Measurements from ENCODE around the gene LAMA2.

The LAMA2 gene

DNA sequence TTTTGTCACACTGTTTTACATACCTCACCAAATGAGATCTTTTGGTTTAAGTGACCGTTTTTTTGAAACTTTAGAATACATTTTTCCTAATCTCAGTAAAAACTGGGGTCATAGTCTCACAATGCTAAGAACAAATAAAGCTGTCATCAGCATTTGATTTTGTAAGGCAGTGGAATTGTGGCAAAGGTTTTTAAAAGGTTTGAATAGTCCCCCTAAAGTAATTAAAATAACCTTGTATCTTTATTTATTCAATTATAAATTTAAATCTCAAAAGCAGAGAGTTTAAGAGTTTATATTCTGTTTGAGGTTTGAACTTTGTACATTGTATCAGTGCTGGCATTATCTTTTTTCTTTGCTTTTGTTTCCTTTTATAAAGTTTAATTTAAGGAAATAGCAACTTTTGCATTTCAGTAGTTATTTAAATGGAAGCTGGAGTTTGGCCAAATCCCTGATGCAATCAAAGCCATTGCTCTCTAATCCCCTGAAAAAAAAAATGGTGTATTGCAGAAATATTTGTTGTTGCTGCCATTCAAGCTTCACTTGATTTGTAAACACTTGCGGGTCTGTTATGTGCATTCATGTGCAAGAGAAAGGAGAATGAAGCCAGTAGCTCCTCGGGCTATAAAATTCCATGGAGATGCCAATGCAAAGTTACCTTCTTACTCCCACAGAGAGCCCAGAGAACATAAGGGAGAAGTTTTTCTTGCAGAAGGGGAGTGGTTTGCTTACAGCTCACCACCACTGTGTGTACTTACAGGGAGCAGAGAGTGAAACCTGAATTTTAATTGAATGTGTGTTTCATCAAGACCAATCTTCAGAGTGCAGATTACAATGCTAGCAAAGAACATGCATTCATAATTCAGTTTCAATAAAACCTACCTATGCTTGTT is 435.2 kb downstream of the LAMA2 start:
- DNase-seq (ENCODE audit: low spot score): no peak

DNA sequence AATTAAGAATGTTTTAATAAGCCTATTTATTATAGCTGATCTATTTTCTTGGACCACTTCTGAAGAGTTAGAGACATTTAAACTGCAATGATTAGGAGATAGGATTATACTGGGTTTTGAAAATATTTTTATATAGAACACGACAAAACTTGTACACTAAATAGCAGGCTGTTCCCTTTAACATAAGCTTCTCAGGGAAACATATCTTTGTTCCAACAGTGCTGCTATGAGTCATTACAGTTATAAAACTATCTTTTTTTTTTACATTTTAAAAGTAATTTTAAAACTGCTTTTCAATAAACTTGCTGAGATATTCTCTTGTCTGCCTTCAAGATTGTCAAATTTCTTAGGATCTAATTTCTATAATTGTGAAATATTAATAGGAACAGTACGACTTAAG is 438.0 kb downstream of the LAMA2 start:
- DNase-seq (ENCODE audit: low spot score): no peak

DNA sequence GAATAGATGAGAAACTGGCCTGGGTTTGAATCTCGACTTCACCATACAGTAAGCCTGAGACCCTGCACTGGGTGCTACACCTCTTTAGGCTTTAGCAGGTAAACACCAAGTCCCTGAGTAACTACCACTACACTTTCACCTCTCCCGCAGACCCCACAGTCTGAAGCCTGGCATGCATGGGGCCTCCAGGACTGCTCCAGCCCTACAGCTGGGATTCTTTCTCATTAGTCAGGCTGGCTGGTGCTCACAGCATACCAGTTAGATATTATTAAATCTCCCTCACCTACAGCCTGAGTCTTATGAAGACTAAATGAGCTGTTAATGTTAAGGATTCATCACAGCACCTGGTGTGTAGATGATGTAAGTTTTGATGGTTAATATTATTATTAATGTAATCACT is 438.4 kb downstream of the LAMA2 start:
- DNase-seq (ENCODE audit: low spot score): no peak

DNA sequence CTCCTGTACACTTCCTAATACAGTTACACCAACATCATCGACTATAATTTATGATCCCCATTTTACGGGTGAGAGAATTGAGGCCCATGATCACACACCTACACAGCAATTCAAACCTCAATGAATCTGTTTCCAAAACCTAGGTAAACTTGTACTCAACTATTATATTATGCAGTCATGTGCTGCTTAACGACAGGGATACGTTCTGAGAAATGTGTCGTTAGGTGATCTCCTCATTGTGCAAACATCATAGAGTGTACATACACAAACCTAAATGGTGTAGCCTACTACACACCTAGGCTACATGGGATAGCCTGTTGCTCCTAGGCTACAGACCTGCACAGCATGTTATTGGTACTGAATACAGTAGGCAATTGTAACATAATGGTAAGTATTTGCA is 441.4 kb downstream of the LAMA2 start:
- DNase-seq (ENCODE audit: low spot score): no peak

DNA sequence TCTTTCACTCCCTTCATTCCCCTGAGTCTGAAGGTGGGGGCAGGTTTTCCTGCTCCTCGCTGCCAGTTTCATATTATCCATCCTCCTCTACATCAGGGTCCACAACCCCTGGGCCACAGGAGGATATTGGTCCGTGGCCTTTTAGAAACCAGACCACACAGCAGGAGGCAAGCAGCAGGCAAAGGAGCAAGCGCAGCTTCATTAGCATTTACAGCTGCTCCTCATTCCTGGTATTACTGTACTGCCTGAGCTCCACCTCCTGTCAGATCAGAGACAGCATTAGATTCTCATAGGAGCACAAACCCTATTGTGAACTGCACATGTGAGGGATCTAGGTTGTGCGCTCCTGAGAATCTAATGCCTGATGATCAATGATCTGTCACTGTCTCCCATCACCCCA is 446.7 kb downstream of the LAMA2 start:
- no peak for DNase-seq (ENCODE audit: low spot score)

DNA sequence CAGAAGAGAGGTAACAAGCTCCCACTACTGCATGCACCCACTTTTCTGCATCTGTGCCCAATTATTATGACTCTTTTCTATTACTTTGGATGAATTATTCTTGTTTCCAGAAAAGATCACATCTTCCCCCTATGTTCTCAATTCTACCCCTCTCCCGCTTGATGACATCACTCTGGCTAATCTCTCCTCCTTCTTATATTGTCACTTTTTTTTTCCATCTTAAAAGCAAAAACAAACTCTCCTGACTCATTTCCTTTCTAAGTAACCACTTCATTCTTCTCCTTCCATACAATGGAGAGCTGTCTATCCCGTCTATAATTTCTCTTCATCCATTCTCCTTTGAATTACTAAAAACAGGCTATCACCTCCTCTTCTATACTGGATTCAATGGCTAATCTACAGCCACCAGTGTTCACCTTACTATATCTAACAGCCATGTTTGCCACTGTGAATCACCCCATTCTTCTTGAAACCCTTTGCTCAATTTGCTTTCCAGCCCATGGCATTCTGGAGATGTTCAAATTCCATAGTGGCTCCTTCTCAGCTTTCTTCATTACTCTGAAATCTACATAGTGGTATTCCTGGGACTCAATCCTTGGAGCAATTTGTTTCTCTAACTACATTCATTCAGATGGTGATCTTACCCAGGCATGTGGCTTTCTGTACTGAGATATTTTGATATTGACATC is 448.7 kb downstream of the LAMA2 start:
- DNase-seq (ENCODE audit: low spot score): no peak

DNA sequence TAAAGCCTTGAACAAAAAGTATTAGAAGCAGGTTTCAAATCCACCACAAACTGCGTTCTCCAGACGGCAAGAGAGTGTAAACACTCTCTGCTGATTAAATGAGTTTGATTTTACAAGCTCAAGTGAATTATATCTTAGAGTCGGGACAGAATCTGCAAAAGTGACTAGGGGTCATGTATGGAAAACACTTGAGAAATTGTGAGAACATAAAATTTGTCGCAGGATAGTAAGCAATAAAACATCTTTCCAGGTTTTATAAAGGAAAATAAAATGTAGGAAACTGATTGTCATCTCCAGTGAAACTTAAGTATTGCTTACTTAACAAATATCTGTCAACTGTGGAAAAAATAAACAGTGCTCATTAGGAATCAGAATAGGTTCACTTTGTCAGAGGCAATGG is 452.9 kb downstream of the LAMA2 start:
- DNase-seq (ENCODE audit: low spot score): no peak

DNA sequence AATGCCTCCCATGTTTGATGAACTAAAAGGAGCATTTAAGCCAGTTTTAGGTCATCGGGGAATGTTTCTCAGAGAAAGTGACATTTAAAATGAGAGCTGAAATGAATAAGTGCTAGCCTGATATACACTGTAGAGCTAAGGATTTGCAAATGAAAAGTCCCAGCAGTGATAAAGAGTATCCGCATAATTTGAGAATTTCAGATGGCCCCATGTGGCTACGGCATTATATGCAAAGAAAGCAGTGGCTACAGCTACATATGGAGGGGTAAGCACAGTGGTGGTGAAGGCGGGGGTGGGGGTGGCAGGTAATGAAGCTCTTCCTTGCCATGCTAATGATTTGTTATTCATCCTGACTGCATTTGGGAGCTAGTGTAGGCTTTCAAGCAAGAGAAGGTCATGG is 455.7 kb downstream of the LAMA2 start:
- no peak for DNase-seq (ENCODE audit: low spot score)

DNA sequence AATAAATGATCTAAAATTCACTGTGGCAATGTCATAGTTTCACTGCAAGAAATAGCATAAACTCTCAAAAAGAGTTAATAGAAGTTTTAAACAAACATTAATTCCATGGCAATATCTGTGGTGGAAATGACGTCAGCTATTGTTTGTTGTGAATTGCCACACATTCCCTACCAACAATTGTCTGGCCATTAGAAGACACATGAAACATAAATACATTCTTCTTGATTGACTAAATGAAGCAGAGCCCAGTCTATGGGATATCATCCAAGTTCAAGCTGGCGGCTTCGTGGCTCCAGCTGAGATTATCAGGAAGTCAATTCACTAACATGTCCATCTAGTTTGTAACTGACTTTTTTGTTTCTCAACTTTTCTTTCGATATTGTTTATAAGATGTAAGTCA is 458.0 kb downstream of the LAMA2 start:
- DNase-seq (ENCODE audit: low spot score): no peak

DNA sequence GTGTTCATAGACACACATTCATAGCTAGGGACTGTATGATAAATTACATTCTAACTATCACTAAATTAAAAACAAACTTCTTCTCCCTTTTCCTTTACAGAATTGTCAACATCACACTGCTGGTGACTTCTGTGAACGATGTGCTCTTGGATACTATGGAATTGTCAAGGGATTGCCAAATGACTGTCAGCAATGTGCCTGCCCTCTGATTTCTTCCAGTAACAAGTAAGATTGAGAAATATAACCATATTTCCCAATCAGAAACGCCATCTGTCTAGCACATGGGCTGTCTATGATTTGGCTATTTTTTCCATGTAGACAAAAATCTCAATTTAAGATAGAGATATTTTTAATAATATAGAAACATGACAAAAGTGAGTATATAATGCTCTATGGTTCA is 459.3 kb downstream of the LAMA2 start:
- DNase-seq (ENCODE audit: low spot score): no peak

DNA sequence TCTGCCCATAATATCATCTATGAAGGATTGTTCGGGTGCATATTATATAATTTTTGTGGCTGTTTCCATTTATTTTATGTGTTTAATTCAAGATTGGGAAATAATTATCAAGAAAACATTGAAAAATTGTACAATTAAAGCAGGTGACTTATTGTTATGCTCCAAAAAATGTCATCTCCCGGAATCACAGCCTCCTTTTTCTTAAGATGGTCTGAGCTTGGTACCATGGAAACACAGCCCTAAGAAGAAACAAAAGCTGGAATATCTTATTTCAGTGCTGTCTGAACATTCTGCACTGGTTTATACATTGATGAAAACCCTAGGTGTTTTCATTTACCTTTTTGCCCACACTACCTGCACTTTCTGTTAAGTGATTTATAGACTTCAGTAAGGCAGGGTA is 459.9 kb downstream of the LAMA2 start:
- no peak for DNase-seq (ENCODE audit: low spot score)

DNA sequence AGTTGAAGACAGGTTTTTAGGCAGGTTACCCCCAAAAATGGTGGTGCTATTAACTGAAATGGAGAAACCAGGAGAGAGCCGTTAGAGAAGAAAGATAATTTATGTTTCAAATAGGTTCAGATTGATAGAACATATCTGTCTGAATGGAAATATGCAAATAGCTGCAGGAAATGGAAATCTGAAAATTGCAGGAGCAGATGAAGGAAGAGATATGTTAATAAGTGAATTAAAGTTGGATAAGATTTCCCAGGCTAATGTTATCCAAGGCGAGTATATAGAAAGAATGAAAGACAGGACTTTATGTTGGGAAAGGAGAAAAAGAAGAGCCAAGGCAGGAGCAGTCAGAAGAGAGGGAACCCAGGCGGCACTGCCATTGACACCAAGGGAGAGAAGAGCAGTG is 461.4 kb downstream of the LAMA2 start:
- no peak for DNase-seq (ENCODE audit: low spot score)

DNA sequence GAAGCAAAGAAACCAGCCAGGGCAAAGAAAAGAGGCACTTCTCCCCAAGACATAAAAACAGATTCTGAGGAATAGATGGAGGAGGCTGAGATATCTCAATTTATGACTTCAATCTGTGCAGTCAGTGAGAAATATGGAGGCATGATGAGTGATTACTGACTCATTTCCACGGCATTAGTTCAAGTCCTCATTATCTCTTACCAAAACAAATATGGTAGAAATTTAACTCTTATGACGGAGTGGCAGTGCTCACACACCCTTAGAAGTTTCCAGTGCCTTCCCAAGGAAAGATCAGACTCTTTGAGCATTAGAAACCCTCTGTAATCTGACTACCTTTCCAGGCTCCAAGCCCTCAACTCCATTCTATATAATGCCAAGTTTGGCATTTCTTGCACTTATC is 463.0 kb downstream of the LAMA2 start:
- no peak for DNase-seq (ENCODE audit: low spot score)

DNA sequence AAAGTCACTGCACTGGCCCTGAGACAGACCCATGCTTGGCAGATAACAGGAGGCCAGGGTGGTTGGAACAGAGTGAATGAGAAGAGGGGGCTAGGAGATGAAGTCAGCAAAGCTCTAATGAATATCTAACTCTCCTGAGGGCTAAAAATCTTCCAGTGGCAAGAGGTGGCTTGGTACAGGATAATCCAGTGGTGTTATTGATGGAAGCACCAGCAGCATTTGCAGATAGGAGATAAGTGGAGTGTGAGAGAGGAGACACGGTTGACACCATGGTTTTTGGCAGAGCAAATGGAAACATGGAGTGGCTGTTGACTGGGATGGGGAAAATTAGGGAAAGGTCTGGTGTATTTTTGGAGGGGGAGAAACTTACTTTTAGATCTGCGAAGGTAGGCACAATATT is 464.0 kb downstream of the LAMA2 start:
- DNase-seq (ENCODE audit: low spot score): no peak

DNA sequence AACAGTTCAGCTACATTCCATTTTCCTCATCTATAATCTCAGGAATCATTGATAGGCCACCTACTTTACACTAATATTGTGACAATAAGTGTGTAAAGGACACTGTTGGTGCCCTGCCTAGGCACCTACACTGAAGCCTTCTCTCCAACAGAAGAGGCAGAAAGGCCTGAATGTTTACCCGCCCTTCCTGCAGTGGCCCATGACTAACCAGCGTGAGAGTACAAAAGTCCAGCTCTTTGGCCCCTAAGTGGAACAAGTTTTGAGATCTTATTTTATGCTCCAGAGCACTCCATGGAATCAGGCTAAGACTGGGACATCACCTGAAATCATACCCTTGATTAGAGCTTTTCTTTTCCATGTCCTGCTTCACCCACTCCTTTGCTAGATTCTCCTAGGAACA is 467.3 kb downstream of the LAMA2 start:
- no peak for DNase-seq (ENCODE audit: low spot score)

DNA sequence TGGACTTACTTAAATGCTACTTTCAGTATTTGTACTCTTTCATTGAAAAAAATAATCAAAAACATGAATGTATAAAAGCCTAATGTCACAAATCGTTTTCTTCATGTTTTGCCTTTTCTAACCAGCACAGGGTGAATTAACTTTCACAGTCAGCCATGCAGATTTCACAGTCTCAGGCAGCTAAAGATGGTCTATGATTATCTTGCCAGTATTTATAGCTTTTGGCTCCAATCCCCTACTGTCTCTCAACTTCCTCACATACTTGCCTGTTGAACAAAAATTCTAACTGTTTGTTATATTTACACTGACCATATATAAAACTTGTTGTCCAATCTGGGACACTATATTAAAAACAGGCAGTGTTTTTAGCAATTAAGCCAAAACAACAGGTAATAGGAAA is 468.9 kb downstream of the LAMA2 start:
- no peak for DNase-seq (ENCODE audit: low spot score)

DNA sequence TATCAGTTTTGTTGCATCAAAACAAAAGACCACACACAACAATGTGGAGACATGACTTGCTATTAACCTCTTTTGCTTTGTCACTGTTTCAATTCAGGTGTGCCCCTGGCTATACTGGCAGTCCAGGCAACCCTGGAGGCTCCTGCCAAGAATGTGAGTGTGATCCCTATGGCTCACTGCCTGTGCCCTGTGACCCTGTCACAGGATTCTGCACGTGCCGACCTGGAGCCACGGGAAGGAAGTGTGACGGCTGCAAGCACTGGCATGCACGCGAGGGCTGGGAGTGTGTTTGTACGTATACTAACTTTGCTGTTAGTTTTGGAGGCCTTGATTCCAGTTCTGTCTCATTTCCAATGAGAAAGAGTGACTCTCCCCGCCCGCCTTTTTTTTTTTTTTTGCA is 470.1 kb downstream of the LAMA2 start:
- no peak for DNase-seq (ENCODE audit: low spot score)

DNA sequence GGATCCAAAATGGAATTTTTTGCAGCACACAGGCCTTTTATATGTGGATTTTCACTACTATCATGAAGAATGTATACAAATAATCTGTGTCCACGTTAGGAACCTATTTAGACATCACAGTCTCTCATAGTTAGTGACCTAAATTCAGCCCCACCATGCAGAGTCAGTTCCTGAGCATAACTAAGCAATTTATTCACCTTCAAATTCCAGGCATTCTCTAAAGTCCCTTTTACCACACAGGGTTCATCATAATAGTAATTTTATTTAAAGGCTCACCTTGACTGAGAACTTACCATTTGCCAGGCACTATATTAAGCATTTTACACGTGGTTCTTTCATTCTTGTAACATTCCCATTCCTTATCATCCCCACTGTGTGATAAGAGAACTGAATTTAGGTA is 473.2 kb downstream of the LAMA2 start:
- no peak for DNase-seq (ENCODE audit: low spot score)

DNA sequence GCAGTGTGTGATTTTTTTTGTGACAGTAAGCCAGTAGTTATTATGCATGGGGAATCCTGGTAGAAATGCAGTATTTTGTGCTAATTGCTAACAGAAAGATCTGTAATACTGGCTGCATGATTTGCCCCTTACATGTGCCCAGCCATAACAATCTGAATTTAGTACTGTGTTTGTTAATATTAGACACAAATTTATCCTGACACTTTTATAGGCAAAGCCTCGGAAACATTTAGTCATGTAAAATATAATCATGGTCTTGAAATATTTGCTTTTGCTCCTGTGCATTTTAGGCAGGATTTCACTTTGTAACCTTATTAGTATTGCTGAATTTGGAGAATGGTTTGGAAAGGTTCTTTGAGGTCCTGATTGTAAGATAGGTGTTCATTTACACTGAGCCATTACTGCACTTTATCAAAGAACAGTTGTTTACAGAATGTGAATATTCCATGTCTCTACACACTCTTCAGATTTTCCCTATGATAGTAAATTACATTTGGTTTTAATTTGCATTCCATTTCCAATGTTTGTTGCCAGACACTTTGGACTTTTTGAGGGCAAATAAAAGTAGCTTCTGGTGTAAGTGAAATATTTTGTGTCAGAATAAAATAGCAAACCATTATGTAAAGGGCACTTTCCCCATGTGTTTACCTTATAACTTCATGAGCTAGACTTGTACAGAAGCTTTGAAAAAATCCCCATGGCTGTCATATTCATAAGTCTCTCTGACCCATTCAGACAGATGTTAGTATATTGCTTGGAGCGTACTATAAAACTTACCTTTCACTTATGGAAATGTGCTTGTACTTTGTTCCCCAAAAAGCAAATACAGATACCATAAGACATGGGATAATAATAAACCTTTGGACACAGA is 477.1 kb downstream of the LAMA2 start:
- no peak for DNase-seq (ENCODE audit: low spot score)

DNA sequence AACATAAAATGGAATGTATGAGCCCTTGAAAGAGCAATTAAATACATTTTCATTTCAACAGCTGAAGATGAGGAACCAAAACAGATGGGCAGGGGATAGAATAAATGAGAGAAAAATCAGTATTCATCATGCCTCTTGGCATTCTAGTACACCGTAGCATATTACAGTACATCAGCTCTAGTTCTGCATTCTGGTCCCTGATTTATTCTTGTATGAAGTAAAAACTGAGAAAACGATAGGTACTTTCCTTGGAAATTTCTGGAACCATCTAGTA is 477.7 kb downstream of the LAMA2 start:
- no peak for DNase-seq (ENCODE audit: low spot score)

DNA sequence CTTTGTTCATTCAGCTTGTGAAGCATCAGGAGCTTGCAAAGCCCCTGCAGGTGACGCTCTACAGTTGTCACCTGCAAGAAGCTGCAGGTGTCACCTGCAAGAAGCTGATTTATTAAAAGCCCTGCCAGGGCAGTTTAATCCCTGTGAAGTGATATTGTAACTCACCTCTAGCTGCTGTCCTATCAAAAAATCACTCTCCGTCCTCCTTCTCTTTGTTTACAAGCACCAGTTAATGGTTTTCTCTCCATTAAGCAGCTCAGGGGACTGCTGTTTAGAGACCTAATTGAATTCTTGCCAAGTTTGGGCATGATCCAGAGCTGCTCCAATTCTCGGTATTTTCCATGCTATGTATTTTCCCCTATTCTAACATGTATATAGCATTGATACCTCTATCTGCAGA is 481.1 kb downstream of the LAMA2 start:
- DNase-seq (ENCODE audit: low spot score): no peak

DNA sequence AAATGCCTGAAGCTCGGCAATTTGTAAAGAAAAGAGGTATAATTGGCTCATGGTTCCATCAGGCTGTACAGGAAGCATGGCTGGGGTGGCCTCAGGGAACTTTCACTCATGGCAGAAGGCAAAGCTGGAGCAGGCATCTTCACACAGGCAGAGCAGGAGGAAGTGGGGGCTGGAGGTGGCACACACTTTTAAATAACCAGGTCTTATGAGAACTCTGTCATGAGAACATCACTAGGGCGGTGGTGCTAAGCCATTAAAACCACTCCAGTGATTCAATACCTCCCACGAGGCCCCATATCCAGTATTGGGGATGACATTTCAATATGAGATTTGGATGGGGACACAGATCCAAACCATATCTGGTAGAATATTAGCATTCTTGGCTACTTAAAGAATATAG is 481.8 kb downstream of the LAMA2 start:
- no peak for DNase-seq (ENCODE audit: low spot score)

DNA sequence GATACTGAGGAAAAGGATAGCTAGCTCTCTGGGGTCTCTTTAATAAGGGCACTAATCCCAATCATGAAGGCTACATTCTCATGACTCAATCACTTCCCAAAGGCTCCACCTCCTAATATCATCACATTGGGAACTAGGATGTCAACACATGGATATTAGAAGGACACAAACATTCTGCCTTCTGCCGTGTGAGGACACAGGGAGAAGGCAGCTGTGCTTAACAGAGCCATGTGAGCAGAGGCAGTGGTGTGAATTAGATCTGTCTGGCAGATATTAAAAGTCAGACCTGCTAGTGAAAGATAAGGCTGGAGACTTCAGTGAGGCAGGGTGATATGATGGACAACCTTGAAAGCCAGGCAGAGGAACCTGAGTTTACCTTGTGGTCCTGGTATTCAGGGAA is 485.1 kb downstream of the LAMA2 start:
- no peak for DNase-seq (ENCODE audit: low spot score)

Data from putamen (tissue), 1 donor.